Sigmoid colon (tissue), 7 donors: ENCODE data around the gene MYO18B. TPM values are rescaled to one million over a fixed set of nuclear protein-coding genes. Genes with fewer than 3 reads are reported as not detected.

ENCODE experiments used
- DNase-seq: peaks from one replicate; pipeline ENCODE4 v3.0.0-alpha.2; 2019
- H3K27ac ChIP-seq, 4 donors: fragments of 200-600 bp; sonication (generic); one replicate each; pipeline ENCODE4 v1.5.1; 2016 to 2019; ENCODE audit warnings: mild to moderate bottlenecking in 1 of 4
- H3K27me3 ChIP-seq, 3 donors: fragments of 200-600 bp; sonication (generic); one replicate each; pipeline ENCODE4 v1.5.1; 2019; ENCODE audit warnings: mild to moderate bottlenecking in 1 of 3
- H3K36me3 ChIP-seq, 4 donors: fragments of 200-600 bp; sonication (generic); one replicate each; pipeline ENCODE4 v1.5.1; 2016 to 2019
- H3K4me1 ChIP-seq, 4 donors: fragments of 200-600 bp; sonication (generic); one replicate each; pipeline ENCODE4 v1.5.1; 2017 to 2019
- H3K4me3 ChIP-seq, 4 donors: fragments of 200-600 bp; sonication (generic); one replicate each; pipeline ENCODE4 v1.5.1; 2017 to 2019; ENCODE audit warnings: mild to moderate bottlenecking in 2 of 4, moderate library complexity in 1 of 4
- H3K9me3 ChIP-seq, 4 donors: fragments of 200-600 bp in 3 of 4; sonication (generic) in 3 of 4; one replicate each; pipeline versions ENCODE4 v1.5.1 to v1.6.1; 2013 to 2019
- CTCF ChIP-seq, 4 experiments: fragments of 450-650 bp in 3 of 4; fragments of 200-600 bp in 1 of 4; IDR thresholded peaks; one replicate each; pipeline ENCODE4 v1.5.1; 2016 to 2019; ENCODE audit warnings: antibody characterized with exemption in 4 of 4, mild to moderate bottlenecking in 3 of 4, moderate library complexity in 2 of 4
- EP300 ChIP-seq, 4 donors: sonication (generic); formaldehyde crosslinking; IDR thresholded peaks; one replicate each; pipeline ENCODE4 v1.6.1; 2017; ENCODE audit warnings: antibody characterized with exemption in 4 of 4
- POLR2A ChIP-seq, 2 donors: fragments of 450-650 bp; IDR thresholded peaks; one replicate each; pipeline ENCODE4 v1.6.1; 2016; ENCODE audit warnings: antibody characterized with exemption in 2 of 2, mild to moderate bottlenecking in 2 of 2, moderate library complexity in 2 of 2
- POLR2AphosphoS5 ChIP-seq, 4 donors: sonication (generic); formaldehyde crosslinking; IDR thresholded peaks; one replicate each; pipeline ENCODE4 v1.6.1; 2017; ENCODE audit warnings: antibody characterized with exemption in 4 of 4
- WGBS, 2 donors: extraction: QIAGEN DNeasy Blood & Tissue Kit; methylation state at CpG; one replicate each; pipeline ENCODE4 v1.1.7; 2013; 5-methylcytosine and 5-hydroxymethylcytosine counted together
- intact Hi-C: fragments of 100-400 bp; cut with DNase I; formaldehyde crosslinking; loops from one replicate; pipeline ENCODE4 v1.15.1; 2023
- polyA plus RNA-seq, 3 donors: library from polyadenylated mRNA; stranded (reverse); fragments of 200-250 nt; gene quantifications; one replicate each; pipeline ENCODE4 v1.2.3, GENCODE V29; 2013
- total RNA-seq, 4 donors: library from RNA; depleted of rRNA; stranded (reverse); fragments of >200 nt; gene quantifications; one replicate each; pipeline ENCODE4 v1.1.0, GENCODE V29; 2016
- donor health status: healthy with polysubstance abuse.
- donor health status: Bipolar disorder and iron deficiency.
- donor health status: healthy.

Gene MYO18B
- total and polyA plus RNA-seq, 7 donors: under 0.01 to 0.60 (median 0.30) TPM; not detected in 3

GRCh38 chr22:25804676-25805075, 62.7 kb downstream of the MYO18B start:
- no peak overlapping the region for H3K4me3 ChIP-seq
- peaks cover 0 to 5% (median 0%) of the 10 kb centered on the region in 4 donors for H3K9me3 ChIP-seq
- DNase-seq: no peak
- WGBS, 2 donors: 88 to 90% methylated on average over 6 of the region's 6 CpGs
- H3K4me1 ChIP-seq: no peaks in the 10 kb centered on the region
- intact Hi-C loops: no loop called here
- TF ChIP-seq POLR2AphosphoS5 (IDR thresholded peaks at IDR 0.05) (no peak), CTCF (IDR thresholded peaks at IDR 0.05) (no peak), EP300 (IDR thresholded peaks at IDR 0.05) (no peak), POLR2A (IDR thresholded peaks at IDR 0.05) (no peak)
- no peak overlapping the region for H3K27ac ChIP-seq
- H3K36me3 ChIP-seq: no peaks in the 10 kb centered on the region
- H3K27me3 ChIP-seq: peaks cover 0 to 20% (median 3%) of the 10 kb centered on the region in 3 donors

- H3K4me3 ChIP-seq: no peak overlapping the region
- H3K9me3 ChIP-seq: peaks cover 0 to 5% (median 0%) of the 10 kb centered on the region in 4 donors
- no peak for DNase-seq
- H3K27me3 ChIP-seq: peaks cover 0 to 15% (median 0%) of the 10 kb centered on the region in 3 donors
- no peaks in the 10 kb centered on the region for H3K36me3 ChIP-seq
- no peak for TF ChIP-seq POLR2A (IDR thresholded peaks at IDR 0.05)
- TF ChIP-seq EP300 (IDR thresholded peaks at IDR 0.05): no peak
- no peak for TF ChIP-seq CTCF (IDR thresholded peaks at IDR 0.05)
- TF ChIP-seq POLR2AphosphoS5 (IDR thresholded peaks at IDR 0.05): no peak
- 64 to 76% methylated on average over 4 of the region's 4 CpGs for WGBS, 2 donors
- intact Hi-C loops: no loop called here
- H3K27ac ChIP-seq: no peak overlapping the region
- no peaks in the 10 kb centered on the region for H3K4me1 ChIP-seq
These were observed 64.6 kb downstream of the MYO18B start for GRCh38 chr22:25806579-25806978.

GRCh38 chr22:25814685-25815084, 72.7 kb downstream of the MYO18B start:
- H3K9me3 ChIP-seq: no peaks in the 10 kb centered on the region
- no peak for DNase-seq
- H3K27me3 ChIP-seq: peaks cover 0 to 16% (median 0%) of the 10 kb centered on the region in 3 donors
- intact Hi-C loops: no loop called here
- WGBS, 2 donors: 74 to 88% methylated on average over 1 of the region's 1 CpG
- no peak overlapping the region for H3K27ac ChIP-seq
- H3K4me1 ChIP-seq: no peaks in the 10 kb centered on the region
- TF ChIP-seq POLR2A (IDR thresholded peaks at IDR 0.05) (no peak), CTCF (IDR thresholded peaks at IDR 0.05) (no peak), EP300 (IDR thresholded peaks at IDR 0.05) (no peak), POLR2AphosphoS5 (IDR thresholded peaks at IDR 0.05) (no peak)
- H3K36me3 ChIP-seq: no peaks in the 10 kb centered on the region
- no peak overlapping the region for H3K4me3 ChIP-seq

GRCh38 chr22:25815561-25815960, 73.6 kb downstream of the MYO18B start:
- H3K27ac ChIP-seq: no peak overlapping the region
- no peak overlapping the region for H3K4me3 ChIP-seq
- peaks cover 0 to 16% (median 0%) of the 10 kb centered on the region in 3 donors for H3K27me3 ChIP-seq
- intact Hi-C loops: no loop called here
- TF ChIP-seq EP300 (IDR thresholded peaks at IDR 0.05): no peak
- no peaks in the 10 kb centered on the region for H3K9me3 ChIP-seq
- H3K36me3 ChIP-seq: no peaks in the 10 kb centered on the region
- DNase-seq: no peak
- no peaks in the 10 kb centered on the region for H3K4me1 ChIP-seq
- 77 to 86% methylated on average over 2 of the region's 2 CpGs for WGBS, 2 donors

- Histone ChIP-seq H3K4me1 (no peaks in the 10 kb centered on the region), H3K27ac (no peak overlapping the region), H3K36me3 (no peaks in the 10 kb centered on the region), H3K9me3 (no peaks in the 10 kb centered on the region), H3K27me3 (peaks cover 0 to 16% (median 0%) of the 10 kb centered on the region in 3 donors), H3K4me3 (no peak overlapping the region)
- TF ChIP-seq CTCF (IDR thresholded peaks at IDR 0.05) (no peak), POLR2AphosphoS5 (IDR thresholded peaks at IDR 0.05) (no peak), POLR2A (IDR thresholded peaks at IDR 0.05) (no peak), EP300 (IDR thresholded peaks at IDR 0.05) (no peak)
- intact Hi-C loops: no loop called here
- no peak for DNase-seq
- 81 to 82% methylated on average over 7 of the region's 7 CpGs for WGBS, 2 donors
These were observed 74.6 kb downstream of the MYO18B start for GRCh38 chr22:25816522-25817059.
